OCI-LY7 (cell line): ENCODE measurements around the gene SNX20. TPM values are rescaled to one million over a fixed set of nuclear protein-coding genes. Genes with fewer than 3 reads are reported as not detected.

Experiments
- BruUV-seq: library from RNA; stranded (reverse); fragments of 400-500 nt; replicated peaks from 2 replicates; lab custom pipeline; 2021; lab: Mats Ljungman, UMichigan
- CTCF ChIA-PET: fragments of 300-600 bp; sonication (Branson Sonifier 250); formaldehyde crosslinking; loops from one replicate; lab custom pipeline; 2022; ENCODE audit warnings: antibody characterized with exemption; ENCODE audit not compliant: unreplicated experiment; lab: Charles Lee
- POLR2A ChIA-PET: fragments of 300-600 bp; sonication (Branson Sonifier 250); formaldehyde crosslinking; loops from one replicate; lab custom pipeline; 2022; ENCODE audit warnings: antibody characterized with exemption; lab: Charles Lee
- DNase-seq: peaks from one replicate; pipeline ENCODE4 v3.0.0-alpha.2; 2015; ENCODE audit warnings: low spot score
- H2AFZ ChIP-seq: fragments of 200-600 bp; sonication (generic), shearing (Covaris generic); 2 replicates; pipeline ENCODE4 v1.6.1; 2014; ENCODE audit warnings: mild to moderate bottlenecking, antibody characterized with exemption, low read length, moderate library complexity
- H3K27ac ChIP-seq: fragments of 200-600 bp; sonication (generic); 2 replicates; pipeline ENCODE4 v1.5.1; 2014; ENCODE audit warnings: mixed run types, low read depth, mild to moderate bottlenecking, moderate library complexity, low read length, inconsistent platforms; ENCODE audit not compliant: poor library complexity, severe bottlenecking
- H3K36me3 ChIP-seq: fragments of 200-600 bp; sonication (generic); 2 replicates; pipeline ENCODE4 v1.6.1; 2014; ENCODE audit warnings: mild to moderate bottlenecking, antibody characterized with exemption, low read length, moderate library complexity, mixed read lengths; ENCODE audit not compliant: insufficient read depth
- H3K4me1 ChIP-seq: fragments of 200-600 bp; sonication (generic); 2 replicates; pipeline ENCODE4 v1.5.1; 2014; ENCODE audit warnings: mild to moderate bottlenecking, low read length; ENCODE audit not compliant: insufficient read depth, poor library complexity, severe bottlenecking
- H3K4me2 ChIP-seq: fragments of 200-600 bp; sonication (generic); 2 replicates; pipeline ENCODE4 v1.6.1; 2014; ENCODE audit warnings: mild to moderate bottlenecking, low read length
- H3K4me3 ChIP-seq: fragments of 200-600 bp; sonication (generic); 2 replicates; pipeline ENCODE4 v1.5.1; 2014; ENCODE audit warnings: mild to moderate bottlenecking, low read depth, low read length; ENCODE audit not compliant: poor library complexity, severe bottlenecking
- H3K79me2 ChIP-seq: fragments of 200-600 bp; sonication (generic); 2 replicates; pipeline ENCODE4 v1.6.1; 2016; ENCODE audit warnings: low read depth, mild to moderate bottlenecking, low read length, moderate library complexity, mixed read lengths; ENCODE audit not compliant: insufficient read depth
- H3K9me2 ChIP-seq: fragments of 200-600 bp; sonication (generic); 2 replicates; pipeline ENCODE4 v1.6.1; 2016; ENCODE audit warnings: mild to moderate bottlenecking, low read length, mixed read lengths; ENCODE audit not compliant: insufficient read depth
- H3K9me3 ChIP-seq: fragments of 200-600 bp; sonication (generic); 2 replicates; pipeline ENCODE4 v1.6.1; 2014; ENCODE audit warnings: mild to moderate bottlenecking, mixed run types, low read length, mixed read lengths
- H4K20me1 ChIP-seq: fragments of 200-600 bp; sonication (generic); 2 replicates; pipeline ENCODE4 v1.6.1; 2014; ENCODE audit warnings: mild to moderate bottlenecking, antibody characterized with exemption, low read length, moderate library complexity, mixed read lengths; ENCODE audit not compliant: insufficient read depth
- EZH2phosphoT487 ChIP-seq: fragments of 200-600 bp; sonication (generic); IDR thresholded peaks from 2 replicates; pipeline ENCODE4 v1.6.1; 2018; ENCODE audit warnings: low read depth, borderline replicate concordance, mild to moderate bottlenecking, mixed run types, antibody characterized with exemption, low read length, moderate library complexity, mixed read lengths
- intact Hi-C: fragments of 100-400 bp; cut with micrococcal nuclease; formaldehyde crosslinking; loops from one replicate; pipeline ENCODE4 v1.10.0; 2022; ENCODE audit not compliant: unreplicated experiment
- total RNA-seq, 2 experiments: library from RNA; depleted of rRNA in 1 of 2; stranded (reverse); fragments of >200 nt in 1 of 2; shearing (Covaris generic) in 1 of 2; gene quantifications; 2 replicates each; pipeline ENCODE4 v1.2.3, GENCODE V29; 2014 to 2022
- TF ChIP-seq, protein P1 (sequence below): fragments of 200-600 bp; sonication (generic); conservative IDR thresholded peaks from 2 replicates; pipeline ENCODE4 v1.5.1; 2014; ENCODE audit warnings: mild to moderate bottlenecking, antibody characterized with exemption, low read length, moderate library complexity, mixed read lengths

Gene SNX20
- total RNA-seq, 2 experiments from 2014 or later, result 1.3 to 5.8 TPM

DNA sequence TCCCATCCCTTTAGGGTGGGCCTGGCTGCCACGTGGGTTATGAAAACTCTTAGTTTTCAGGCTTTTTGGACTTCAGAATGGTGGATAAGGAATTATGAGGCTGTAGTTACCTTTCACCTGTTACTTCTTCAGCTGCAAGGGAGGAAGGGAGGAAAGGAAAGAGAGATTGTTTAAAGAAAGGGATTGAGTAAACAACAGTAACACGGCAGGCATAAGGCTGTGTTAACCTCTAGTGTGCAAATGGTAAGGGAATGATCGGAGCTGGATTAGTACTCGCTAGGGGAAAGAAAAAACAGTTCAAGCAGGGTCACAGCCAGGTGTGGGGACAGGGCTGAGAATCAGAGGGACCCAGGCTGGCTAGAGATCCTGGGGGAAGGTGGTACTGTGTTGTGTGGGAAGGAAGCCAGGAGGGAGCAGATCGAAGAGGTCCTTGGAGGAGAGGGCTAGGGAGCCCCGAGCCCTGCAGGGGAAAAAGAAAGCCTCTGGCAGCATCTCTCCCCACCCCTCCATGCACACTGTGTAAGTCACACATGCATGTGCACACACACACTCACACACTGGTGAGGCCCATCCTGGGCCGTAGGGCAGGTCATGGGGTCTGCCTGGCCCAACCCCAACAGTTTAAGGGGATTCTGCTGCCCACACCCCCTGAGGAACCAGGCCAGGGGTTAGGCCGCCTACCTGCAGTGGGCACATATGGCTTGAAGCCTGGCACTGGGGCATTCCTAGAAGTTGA is 49.7 kb downstream of the SNX20 start:
- Histone ChIP-seq H3K4me3 (no peak overlapping the region), H3K9me3 (no peaks in the 10 kb centered on the region), H3K4me1 (peaks cover 3% of the 10 kb centered on the region), H3K9me2 (no peaks in the 10 kb centered on the region), H3K4me2 (no peak overlapping the region), H4K20me1 (no peaks in the 10 kb centered on the region), H3K27ac (no peak overlapping the region), H3K36me3 (no peaks in the 10 kb centered on the region), H3K79me2 (no peaks in the 10 kb centered on the region), H2AFZ (no peak overlapping the region)
- TF ChIP-seq EZH2phosphoT487, result no peak
- TF ChIP-seq, protein P1, sequence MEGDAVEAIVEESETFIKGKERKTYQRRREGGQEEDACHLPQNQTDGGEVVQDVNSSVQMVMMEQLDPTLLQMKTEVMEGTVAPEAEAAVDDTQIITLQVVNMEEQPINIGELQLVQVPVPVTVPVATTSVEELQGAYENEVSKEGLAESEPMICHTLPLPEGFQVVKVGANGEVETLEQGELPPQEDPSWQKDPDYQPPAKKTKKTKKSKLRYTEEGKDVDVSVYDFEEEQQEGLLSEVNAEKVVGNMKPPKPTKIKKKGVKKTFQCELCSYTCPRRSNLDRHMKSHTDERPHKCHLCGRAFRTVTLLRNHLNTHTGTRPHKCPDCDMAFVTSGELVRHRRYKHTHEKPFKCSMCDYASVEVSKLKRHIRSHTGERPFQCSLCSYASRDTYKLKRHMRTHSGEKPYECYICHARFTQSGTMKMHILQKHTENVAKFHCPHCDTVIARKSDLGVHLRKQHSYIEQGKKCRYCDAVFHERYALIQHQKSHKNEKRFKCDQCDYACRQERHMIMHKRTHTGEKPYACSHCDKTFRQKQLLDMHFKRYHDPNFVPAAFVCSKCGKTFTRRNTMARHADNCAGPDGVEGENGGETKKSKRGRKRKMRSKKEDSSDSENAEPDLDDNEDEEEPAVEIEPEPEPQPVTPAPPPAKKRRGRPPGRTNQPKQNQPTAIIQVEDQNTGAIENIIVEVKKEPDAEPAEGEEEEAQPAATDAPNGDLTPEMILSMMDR, result no peak
- POLR2A ChIA-PET, result no interaction called here
- DNase-seq, result no peak
- no TSS peak for BruUV-seq
- intact Hi-C loops, result no loop called here
- CTCF ChIA-PET, result no interaction called here

GRCh38 chr16:50630394-50631020 is 50.6 kb downstream of the SNX20 start:
- DNase-seq, result no peak
- ChIA-PET CTCF (no interaction called here), POLR2A (interaction anchor here (0.7 kb wide), 1 partner anchor 20 kb away, joined by 3 read pairs; no protein-coding TSS in a partner anchor)
- TF ChIP-seq, protein P1, result no peak
- TF ChIP-seq EZH2phosphoT487, result no peak
- Histone ChIP-seq H3K4me1 (peaks cover 3% of the 10 kb centered on the region), H2AFZ (no peak overlapping the region), H3K9me3 (no peaks in the 10 kb centered on the region), H3K79me2 (no peaks in the 10 kb centered on the region), H3K4me2 (no peak overlapping the region), H3K9me2 (no peaks in the 10 kb centered on the region), H3K36me3 (no peaks in the 10 kb centered on the region), H3K4me3 (no peak overlapping the region), H3K27ac (no peak overlapping the region), H4K20me1 (no peaks in the 10 kb centered on the region)
- BruUV-seq, result no TSS peak
- intact Hi-C loops, result no loop called here

GRCh38 chr16:50629334-50629733 is 51.8 kb downstream of the SNX20 start:
- Histone ChIP-seq H3K4me1 (peaks cover 3% of the 10 kb centered on the region), H2AFZ (no peak overlapping the region), H3K9me3 (no peaks in the 10 kb centered on the region), H3K79me2 (no peaks in the 10 kb centered on the region), H3K4me2 (no peak overlapping the region), H3K27ac (no peak overlapping the region), H3K9me2 (no peaks in the 10 kb centered on the region), H3K4me3 (no peak overlapping the region), H4K20me1 (no peaks in the 10 kb centered on the region), H3K36me3 (no peaks in the 10 kb centered on the region)
- TF ChIP-seq, protein P1, result no peak
- TF ChIP-seq EZH2phosphoT487, result no peak
- intact Hi-C loops, result no loop called here
- no peak for DNase-seq
- no TSS peak for BruUV-seq
- ChIA-PET CTCF (no interaction called here), POLR2A (interaction anchor here (0.6 kb wide), 1 partner anchor 28 kb away, joined by 4 read pairs; no protein-coding TSS in a partner anchor)
